Measurements from ENCODE around the gene MEF2A. TPM values are rescaled to one million over a fixed set of nuclear protein-coding genes. Genes with fewer than 3 reads are reported as not detected.

Gene MEF2A
- total RNA-seq, 1 donor from 2014 or later: 46.3 TPM

DNA sequence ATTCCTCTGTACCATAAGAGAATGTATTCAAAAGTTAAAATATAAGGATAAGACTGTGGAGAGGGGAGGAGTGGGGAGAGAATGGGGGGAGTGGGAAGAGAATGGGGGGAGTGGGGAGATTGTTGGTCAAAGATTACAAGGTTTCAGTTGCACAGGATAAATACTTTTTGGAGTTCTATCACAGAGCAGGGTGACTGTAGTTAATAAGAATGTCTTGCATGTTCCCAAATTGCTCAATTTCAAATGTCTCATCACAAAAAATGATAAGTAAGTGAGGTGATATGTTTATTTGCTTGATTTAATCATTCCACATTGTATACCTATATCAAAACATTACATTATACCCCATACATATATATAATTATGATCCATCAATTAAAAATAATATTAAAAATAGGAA, 23.0 kb upstream of the MEF2A start:
- peaks cover 2% of the 10 kb centered on the region for H3K27me3 Mint-ChIP-seq (ENCODE audit: low read depth, unreplicated experiment)
- no peaks in the 10 kb centered on the region for H3K4me1 ChIP-seq (ENCODE audit: insufficient read depth, low read length)
- no peaks in the 10 kb centered on the region for H4K20me1 ChIP-seq (ENCODE audit: insufficient read depth, low read length)
- H3K9ac ChIP-seq (ENCODE audit: low read length): no peak overlapping the region
- H3K9me3 Mint-ChIP-seq (ENCODE audit: unreplicated experiment): no peaks in the 10 kb centered on the region
- DNase-seq (ENCODE audit: low read depth): no peak
- no peak overlapping the region for H3K4me2 ChIP-seq (ENCODE audit: low read length)
- H3K79me2 ChIP-seq (ENCODE audit: insufficient read depth, low read length): no peaks in the 10 kb centered on the region
- no peak overlapping the region for H3K27ac Mint-ChIP-seq (ENCODE audit: unreplicated experiment)
- H3K27me3 ChIP-seq (ENCODE audit: insufficient read depth, low read length): no peaks in the 10 kb centered on the region
- no peak for FAIRE-seq
- no peak for TF ChIP-seq EZH2 (IDR thresholded peaks at IDR 0.05; ENCODE audit: insufficient read depth, low read length)
- TF ChIP-seq CTCF (IDR thresholded peaks at IDR 0.05; ENCODE audit: insufficient read depth, low read depth, low read length): no peak
- H3K36me3 Mint-ChIP-seq (ENCODE audit: low read depth, unreplicated experiment): no peaks in the 10 kb centered on the region
- no peaks in the 10 kb centered on the region for H3K9me3 ChIP-seq (ENCODE audit: insufficient read depth, low read depth, low read length)
- no peak overlapping the region for H3K4me3 Mint-ChIP-seq (ENCODE audit: unreplicated experiment)
- H2AFZ ChIP-seq (ENCODE audit: low read depth, low read length): no peak overlapping the region
- H3K27ac ChIP-seq (ENCODE audit: low read depth, low read length): no peak overlapping the region
- H3K4me3 ChIP-seq (ENCODE audit: insufficient read depth, low read depth, low read length): no peak overlapping the region
- H3K4me1 Mint-ChIP-seq (ENCODE audit: low read depth, unreplicated experiment): no peaks in the 10 kb centered on the region
- no peaks in the 10 kb centered on the region for H3K36me3 ChIP-seq (ENCODE audit: insufficient read depth, low read length)

DNA sequence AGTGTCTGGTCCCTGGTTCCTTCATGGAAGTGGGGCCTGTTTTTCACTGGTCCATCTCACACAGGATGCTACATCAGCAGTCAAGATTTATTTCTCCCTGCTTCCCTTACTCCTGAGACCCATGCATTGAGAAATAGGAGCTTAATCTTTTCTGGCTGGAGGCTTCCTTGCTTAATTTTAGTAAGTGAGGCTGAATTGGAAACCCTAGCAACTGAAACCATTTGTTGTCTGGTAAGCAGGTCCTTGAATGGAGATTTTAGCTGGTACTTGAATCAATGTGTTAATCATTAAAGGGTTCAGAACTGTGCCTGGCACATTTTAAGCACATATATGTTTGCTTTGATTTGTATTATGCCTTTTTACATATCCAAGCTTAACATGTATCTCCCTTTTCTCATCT, 20.2 kb upstream of the MEF2A start:
- TF ChIP-seq CTCF (IDR thresholded peaks at IDR 0.05; ENCODE audit: insufficient read depth, low read depth, low read length) (no peak), EZH2 (IDR thresholded peaks at IDR 0.05; ENCODE audit: insufficient read depth, low read length) (no peak)
- Histone ChIP-seq H3K79me2 (ENCODE audit: insufficient read depth, low read length) (no peaks in the 10 kb centered on the region), H3K4me1 (ENCODE audit: insufficient read depth, low read length) (no peaks in the 10 kb centered on the region), H3K4me2 (ENCODE audit: low read length) (no peak overlapping the region), H3K9me3 (ENCODE audit: insufficient read depth, low read depth, low read length) (no peaks in the 10 kb centered on the region), H3K36me3 (ENCODE audit: insufficient read depth, low read length) (no peaks in the 10 kb centered on the region), H4K20me1 (ENCODE audit: insufficient read depth, low read length) (no peaks in the 10 kb centered on the region), H3K9ac (ENCODE audit: low read length) (no peak overlapping the region), H3K27ac (ENCODE audit: low read depth, low read length) (no peak overlapping the region), H3K27me3 (ENCODE audit: insufficient read depth, low read length) (no peaks in the 10 kb centered on the region), H3K4me3 (ENCODE audit: insufficient read depth, low read depth, low read length) (no peak overlapping the region), H2AFZ (ENCODE audit: low read depth, low read length) (no peak overlapping the region)
- H3K27me3 Mint-ChIP-seq (ENCODE audit: low read depth, unreplicated experiment): peaks cover 2% of the 10 kb centered on the region
- no peaks in the 10 kb centered on the region for H3K9me3 Mint-ChIP-seq (ENCODE audit: unreplicated experiment)
- no peak for DNase-seq (ENCODE audit: low read depth)
- no peaks in the 10 kb centered on the region for H3K36me3 Mint-ChIP-seq (ENCODE audit: low read depth, unreplicated experiment)
- no peak overlapping the region for H3K4me3 Mint-ChIP-seq (ENCODE audit: unreplicated experiment)
- no peaks in the 10 kb centered on the region for H3K4me1 Mint-ChIP-seq (ENCODE audit: low read depth, unreplicated experiment)
- no peak overlapping the region for H3K27ac Mint-ChIP-seq (ENCODE audit: unreplicated experiment)
- no peak for FAIRE-seq

- Histone ChIP-seq H3K4me3 (ENCODE audit: insufficient read depth, low read depth, low read length) (no peak overlapping the region), H3K4me2 (ENCODE audit: low read length) (no peak overlapping the region), H3K27me3 (ENCODE audit: insufficient read depth, low read length) (no peaks in the 10 kb centered on the region), H3K9me3 (ENCODE audit: insufficient read depth, low read depth, low read length) (no peaks in the 10 kb centered on the region), H4K20me1 (ENCODE audit: insufficient read depth, low read length) (no peaks in the 10 kb centered on the region), H2AFZ (ENCODE audit: low read depth, low read length) (no peak overlapping the region), H3K79me2 (ENCODE audit: insufficient read depth, low read length) (no peaks in the 10 kb centered on the region), H3K9ac (ENCODE audit: low read length) (no peak overlapping the region), H3K4me1 (ENCODE audit: insufficient read depth, low read length) (no peaks in the 10 kb centered on the region), H3K36me3 (ENCODE audit: insufficient read depth, low read length) (no peaks in the 10 kb centered on the region), H3K27ac (ENCODE audit: low read depth, low read length) (no peak overlapping the region)
- no peaks in the 10 kb centered on the region for H3K36me3 Mint-ChIP-seq (ENCODE audit: low read depth, unreplicated experiment)
- no peak for TF ChIP-seq CTCF (IDR thresholded peaks at IDR 0.05; ENCODE audit: insufficient read depth, low read depth, low read length)
- TF ChIP-seq EZH2 (IDR thresholded peaks at IDR 0.05; ENCODE audit: insufficient read depth, low read length): no peak
- no peaks in the 10 kb centered on the region for H3K4me1 Mint-ChIP-seq (ENCODE audit: low read depth, unreplicated experiment)
- DNase-seq (ENCODE audit: low read depth) (no peak), FAIRE-seq (no peak)
- H3K27me3 Mint-ChIP-seq (ENCODE audit: low read depth, unreplicated experiment): peaks cover 2% of the 10 kb centered on the region
- no peaks in the 10 kb centered on the region for H3K9me3 Mint-ChIP-seq (ENCODE audit: unreplicated experiment)
- H3K27ac Mint-ChIP-seq (ENCODE audit: unreplicated experiment): no peak overlapping the region
- H3K4me3 Mint-ChIP-seq (ENCODE audit: unreplicated experiment): no peak overlapping the region
Measured at GRCh38 chr15:99546441-99547100, 19.2 kb upstream of the MEF2A start.
